GM23338 (cell line): ENCODE measurements around the gene CRACR2A.

Source experiments
- CTCF ChIP-seq, 2 experiments: fragments of 200-600 bp in 1 of 2; sonication (generic) in 1 of 2; conservative IDR thresholded peaks; 2 replicates each; pipeline versions ENCODE4 v1.5.1 to v1.6.1; 2016 to 2017; ENCODE audit warnings: antibody characterized with exemption in 2 of 2, low read depth in 2 of 2, mild to moderate bottlenecking in 2 of 2, moderate library complexity in 1 of 2
- EZH2phosphoT487 ChIP-seq: fragments of 200-600 bp; sonication (generic); IDR thresholded peaks from one replicate; pipeline ENCODE4 v1.8.1; 2018; ENCODE audit warnings: antibody characterized with exemption; ENCODE audit not compliant: unreplicated experiment
- POLR2AphosphoS5 ChIP-seq: IDR thresholded peaks from 2 replicates; pipeline ENCODE4 v1.6.1; 2016; ENCODE audit warnings: antibody characterized with exemption, low read depth
- STAT1 ChIP-seq: IDR thresholded peaks from one replicate; pipeline ENCODE4 v1.6.1; 2016; ENCODE audit warnings: antibody characterized with exemption; ENCODE audit not compliant: unreplicated experiment

- no peak for TF ChIP-seq CTCF (conservative IDR thresholded peaks at IDR 0.05; ENCODE audit: low read depth in 2 of 2)
- TF ChIP-seq POLR2AphosphoS5 = no peak
- no peak for TF ChIP-seq EZH2phosphoT487
- TF ChIP-seq STAT1 = no peak
Observed at GRCh38 chr12:3752096-3752709, 706 bp downstream of the CRACR2A start.
